ENCODE measurements around the gene COPA.

Gene COPA

GRCh38 chr1:160261893-160262794 lies 80.9 kb downstream of the COPA start, which contains the start of gene DCAF8:
Gene DCAF8 (minus strand): TSS chr1:160262549. CDS start chr1:160244008, 18,541 bp downstream.
- DNase-seq: peak; percentile 99

GRCh38 chr1:160261556-160261892 lies 81.5 kb downstream of the COPA start:
- peak; percentile 77 for DNase-seq

- DNase-seq: no peak
Observed at GRCh38 chr1:160260406-160261382, 82.4 kb downstream of the COPA start.

GRCh38 chr1:160258177-160258798 lies 84.8 kb downstream of the COPA start:
- no peak for DNase-seq

- no peak for DNase-seq
Observed at GRCh38 chr1:160257411-160258015, 85.5 kb downstream of the COPA start.

GRCh38 chr1:160256396-160257046 lies 86.5 kb downstream of the COPA start:
- DNase-seq: no peak

- no peak for DNase-seq
Observed at GRCh38 chr1:160255781-160256300, 87.2 kb downstream of the COPA start.

- peak; percentile 49 for DNase-seq
Observed at GRCh38 chr1:160251687-160252526, 91.1 kb downstream of the COPA start.

GRCh38 chr1:160251011-160251410 lies 92.0 kb downstream of the COPA start:
- DNase-seq: no peak

- DNase-seq: no peak
Observed at GRCh38 chr1:160247053-160247452, 96.0 kb downstream of the COPA start.

- no peak for DNase-seq
Observed at GRCh38 chr1:160245434-160245833, 97.6 kb downstream of the COPA start.

- no peak for DNase-seq
Observed at GRCh38 chr1:160244209-160244608, 98.8 kb downstream of the COPA start.

- no peak for DNase-seq
Observed at GRCh38 chr1:160243767-160244166, 99.3 kb downstream of the COPA start.

GRCh38 chr1:160239582-160240299 lies 103.3 kb downstream of the COPA start:
- no peak for DNase-seq

Data from stimulated activated CD8-positive, alpha-beta memory T cell treated with anti-CD3 and anti-CD28 coated beads, Interleukin-4, amount 100 ng/mL, for 48 hours (primary cell).